CD4-positive, alpha-beta T cell treated with Interleukin-1 beta for 1 hour (primary cell): ENCODE measurements around the gene NXPH4.

Experiments
- DNase-seq, 2 donors: peaks; one replicate each; pipeline ENCODE4 v3.0.0-alpha.2; 2020 to 2022

Gene NXPH4

GRCh38 chr12:57183939-57184725, 32.5 kb upstream of the NXPH4 start:
- DNase-seq = no peak

GRCh38 chr12:57185403-57185802, 31.2 kb upstream of the NXPH4 start:
- DNase-seq = no peak

GRCh38 chr12:57185906-57186508, 30.6 kb upstream of the NXPH4 start:
- DNase-seq = no peak

- no peak for DNase-seq
These were observed 29.1 kb upstream of the NXPH4 start for GRCh38 chr12:57187222-57188089.

- no peak for DNase-seq
These were observed 28.5 kb upstream of the NXPH4 start for GRCh38 chr12:57188090-57188425.

GRCh38 chr12:57190037-57190436, 26.6 kb upstream of the NXPH4 start:
- DNase-seq = no peak

GRCh38 chr12:57190821-57191220, 25.8 kb upstream of the NXPH4 start:
- DNase-seq = no peak

GRCh38 chr12:57191410-57191809, 25.2 kb upstream of the NXPH4 start:
- no peak for DNase-seq

- no peak for DNase-seq
These were observed 23.7 kb upstream of the NXPH4 start for GRCh38 chr12:57192920-57193319.

- no peak for DNase-seq
These were observed 22.8 kb upstream of the NXPH4 start for GRCh38 chr12:57193706-57194245.

- DNase-seq = no peak
These were observed 22.3 kb upstream of the NXPH4 start for GRCh38 chr12:57194253-57194652.

- no peak for DNase-seq
These were observed 21.4 kb upstream of the NXPH4 start for GRCh38 chr12:57195186-57195585.

- no peak for DNase-seq
These were observed 20.8 kb upstream of the NXPH4 start for GRCh38 chr12:57195611-57196371.

- DNase-seq = no peak
These were observed 20.2 kb upstream of the NXPH4 start for GRCh38 chr12:57196439-57196838.

GRCh38 chr12:57196956-57197355, 19.6 kb upstream of the NXPH4 start:
- no peak for DNase-seq

- DNase-seq = no peak
These were observed 18.3 kb upstream of the NXPH4 start for GRCh38 chr12:57198329-57198728.

GRCh38 chr12:57199191-57199590, 17.4 kb upstream of the NXPH4 start:
- no peak for DNase-seq

- no peak for DNase-seq
These were observed 16.1 kb upstream of the NXPH4 start for GRCh38 chr12:57200497-57200896.

GRCh38 chr12:57201219-57201618, 15.4 kb upstream of the NXPH4 start:
- DNase-seq = no peak

GRCh38 chr12:57201631-57202030, 15.0 kb upstream of the NXPH4 start:
- no peak for DNase-seq

GRCh38 chr12:57202321-57202720, 14.3 kb upstream of the NXPH4 start:
- no peak for DNase-seq

- DNase-seq = no peak
These were observed 13.4 kb upstream of the NXPH4 start for GRCh38 chr12:57203201-57203600.

- no peak for DNase-seq
These were observed 12.8 kb upstream of the NXPH4 start for GRCh38 chr12:57203791-57204190.
